WERI-Rb-1 (cell line): ENCODE measurements around the gene STPG4.

Experiments
- DNase-seq: peaks from one replicate; pipeline ENCODE4 v3.0.0-alpha.2; 2020
- H3K27ac ChIP-seq: fragments of 250-450 bp; sonication (Bioruptor Pico); 2 replicates; pipeline ENCODE4 v1.5.1; 2020; ENCODE audit warnings: mild to moderate bottlenecking, moderate library complexity
- H3K27me3 ChIP-seq: fragments of 250-450 bp; sonication (Bioruptor Pico); 2 replicates; pipeline ENCODE4 v1.5.1; 2021; ENCODE audit warnings: mild to moderate bottlenecking, low read depth, moderate library complexity; ENCODE audit not compliant: insufficient read depth, severe bottlenecking
- H3K36me3 ChIP-seq: fragments of 250-450 bp; sonication (Bioruptor Pico); 2 replicates; pipeline ENCODE4 v1.5.1; 2020; ENCODE audit warnings: mild to moderate bottlenecking, moderate library complexity
- H3K4me3 ChIP-seq: 2 replicates; pipeline ENCODE4 v1.5.1; 2011; ENCODE audit warnings: low read depth, mild to moderate bottlenecking, control low read depth, low read length
- H3K9me3 ChIP-seq: fragments of 250-450 bp; sonication (Bioruptor Pico); 2 replicates; pipeline ENCODE4 v1.5.1; 2021; ENCODE audit warnings: mild to moderate bottlenecking, moderate library complexity; ENCODE audit not compliant: severe bottlenecking
- TF ChIP-seq, protein P1 (sequence below): IDR thresholded peaks from 2 replicates; pipeline ENCODE4 v1.5.1; 2011; ENCODE audit warnings: low read depth, mild to moderate bottlenecking, control low read depth, inconsistent platforms, low read length

The STPG4 gene

DNA sequence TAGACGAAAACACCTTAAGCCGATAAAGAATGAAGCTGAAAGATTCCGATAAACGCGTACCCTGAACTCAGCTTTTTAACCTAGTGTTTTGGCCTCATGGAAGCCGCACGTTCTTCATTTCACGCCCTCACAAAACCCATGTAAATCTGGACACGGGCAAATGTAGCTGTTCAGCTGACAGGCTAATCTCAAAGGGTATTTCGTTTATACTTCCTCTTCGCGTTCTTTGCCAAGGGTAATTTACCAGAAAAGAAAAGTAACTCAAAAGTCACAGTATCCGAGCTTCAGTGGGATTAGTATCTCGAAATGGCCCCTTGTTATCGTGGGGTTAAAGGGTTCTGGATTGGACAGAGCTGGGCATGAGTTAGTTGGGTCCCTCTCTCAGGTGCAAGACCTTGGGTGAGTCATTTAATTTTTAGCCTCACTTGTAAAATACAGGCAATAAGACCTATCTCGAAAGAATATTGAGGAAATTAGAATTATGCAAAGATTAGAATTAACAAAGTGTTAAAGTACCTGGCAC is 22.0 kb upstream of the STPG4 start:
- no peak for DNase-seq

DNA sequence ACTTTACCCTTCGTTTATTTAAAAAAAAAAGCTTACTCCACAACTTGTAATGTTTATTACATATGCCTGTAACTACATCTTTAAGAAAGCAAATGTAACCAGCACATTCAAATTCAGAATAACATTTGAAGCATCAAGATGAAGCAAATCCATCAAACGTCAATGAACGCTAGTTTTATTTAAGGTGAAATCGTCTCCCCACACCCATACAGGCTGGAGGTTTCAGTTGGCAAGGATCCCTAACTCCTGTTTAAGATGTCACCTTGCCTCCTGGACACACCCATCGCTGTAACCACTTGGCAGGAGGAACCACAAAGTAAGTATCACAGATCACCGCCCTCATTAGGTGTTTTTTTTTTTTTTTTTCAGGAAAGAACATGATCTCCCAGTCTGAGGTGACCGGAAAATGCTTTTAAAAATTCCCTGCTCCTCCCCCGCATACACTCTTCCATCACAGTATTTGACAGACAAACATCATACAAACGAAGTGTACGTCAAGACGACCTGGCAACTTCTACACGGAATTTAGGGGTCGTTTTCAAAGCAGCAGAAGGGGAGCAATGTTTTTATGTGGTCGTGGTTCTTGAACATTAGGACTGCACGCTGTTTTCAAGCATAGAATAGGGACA is 19.7 kb upstream of the STPG4 start:
- TF ChIP-seq, protein P1, sequence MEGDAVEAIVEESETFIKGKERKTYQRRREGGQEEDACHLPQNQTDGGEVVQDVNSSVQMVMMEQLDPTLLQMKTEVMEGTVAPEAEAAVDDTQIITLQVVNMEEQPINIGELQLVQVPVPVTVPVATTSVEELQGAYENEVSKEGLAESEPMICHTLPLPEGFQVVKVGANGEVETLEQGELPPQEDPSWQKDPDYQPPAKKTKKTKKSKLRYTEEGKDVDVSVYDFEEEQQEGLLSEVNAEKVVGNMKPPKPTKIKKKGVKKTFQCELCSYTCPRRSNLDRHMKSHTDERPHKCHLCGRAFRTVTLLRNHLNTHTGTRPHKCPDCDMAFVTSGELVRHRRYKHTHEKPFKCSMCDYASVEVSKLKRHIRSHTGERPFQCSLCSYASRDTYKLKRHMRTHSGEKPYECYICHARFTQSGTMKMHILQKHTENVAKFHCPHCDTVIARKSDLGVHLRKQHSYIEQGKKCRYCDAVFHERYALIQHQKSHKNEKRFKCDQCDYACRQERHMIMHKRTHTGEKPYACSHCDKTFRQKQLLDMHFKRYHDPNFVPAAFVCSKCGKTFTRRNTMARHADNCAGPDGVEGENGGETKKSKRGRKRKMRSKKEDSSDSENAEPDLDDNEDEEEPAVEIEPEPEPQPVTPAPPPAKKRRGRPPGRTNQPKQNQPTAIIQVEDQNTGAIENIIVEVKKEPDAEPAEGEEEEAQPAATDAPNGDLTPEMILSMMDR: no peak
- H3K9me3 ChIP-seq: no peaks in the 10 kb centered on the region
- peak overlapping the region; percentile 100 for H3K27ac ChIP-seq
- no peak for DNase-seq
- peaks cover 56% of the 10 kb centered on the region for H3K36me3 ChIP-seq
- H3K4me3 ChIP-seq: peak overlapping the region; percentile 100
- no peaks in the 10 kb centered on the region for H3K27me3 ChIP-seq

More for the DNA sequence above, 22.0 kb upstream of the STPG4 start:
- Histone ChIP-seq H3K9me3 (no peaks in the 10 kb centered on the region), H3K27me3 (no peaks in the 10 kb centered on the region), H3K36me3 (peaks cover 35% of the 10 kb centered on the region), H3K4me3 (peak overlapping the region; percentile 100), H3K27ac (peak overlapping the region; percentile 100)
- TF ChIP-seq, protein P1: no peak

GRCh38 chr2:47173986-47174732 is 19.1 kb upstream of the STPG4 start:
- H3K36me3 ChIP-seq: peaks cover 62% of the 10 kb centered on the region
- peak overlapping the region; percentile 100 for H3K4me3 ChIP-seq
- no peak for DNase-seq
- peak overlapping the region; percentile 100 for H3K27ac ChIP-seq
- no peaks in the 10 kb centered on the region for H3K27me3 ChIP-seq
- TF ChIP-seq, protein P1: no peak
- no peaks in the 10 kb centered on the region for H3K9me3 ChIP-seq

DNA sequence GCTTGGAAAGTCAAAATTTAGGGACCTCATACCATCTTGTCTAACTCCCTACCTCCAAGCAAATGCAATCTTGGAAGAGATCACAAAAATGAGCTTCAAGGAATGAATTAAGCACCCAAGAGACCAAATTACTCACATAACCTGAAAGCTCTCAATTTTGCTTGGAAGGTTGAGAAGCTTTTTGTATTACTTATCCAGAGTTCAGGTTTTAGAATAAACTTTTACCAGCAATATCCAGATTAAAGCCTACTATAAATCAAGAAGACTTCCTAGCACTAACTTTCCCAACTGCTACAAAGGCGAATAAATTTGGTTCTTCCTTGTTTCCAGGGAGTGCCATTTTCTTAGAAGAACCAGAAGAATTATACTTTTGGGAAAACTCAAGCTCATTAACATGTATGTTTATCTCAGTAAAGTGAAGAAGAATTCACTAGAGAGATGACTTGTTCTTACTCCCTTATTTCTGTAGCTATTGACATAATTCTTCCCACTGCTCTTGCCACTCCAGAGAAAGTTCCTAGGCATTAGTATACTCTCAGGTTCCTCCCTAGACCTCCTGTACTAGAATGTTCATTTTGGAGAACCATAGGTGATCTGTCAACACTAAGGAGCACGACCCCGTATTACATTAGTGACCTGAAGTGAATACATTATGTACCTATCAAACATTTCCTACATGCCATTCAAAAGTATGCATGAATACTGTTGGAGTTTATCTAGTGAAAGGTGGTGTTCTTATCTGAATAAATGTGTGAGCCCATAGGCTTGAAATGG is 18.0 kb upstream of the STPG4 start:
- Histone ChIP-seq H3K9me3 (no peaks in the 10 kb centered on the region), H3K27me3 (no peaks in the 10 kb centered on the region), H3K4me3 (peak overlapping the region; percentile 7), H3K36me3 (peaks cover 73% of the 10 kb centered on the region), H3K27ac (no peak overlapping the region)
- TF ChIP-seq, protein P1: no peak
- no peak for DNase-seq

GRCh38 chr2:47172156-47172921 is 17.2 kb upstream of the STPG4 start:
- H3K27me3 ChIP-seq: no peaks in the 10 kb centered on the region
- no peak overlapping the region for H3K4me3 ChIP-seq
- no peak overlapping the region for H3K27ac ChIP-seq
- DNase-seq: no peak
- TF ChIP-seq, protein P1: no peak
- peaks cover 78% of the 10 kb centered on the region for H3K36me3 ChIP-seq
- no peaks in the 10 kb centered on the region for H3K9me3 ChIP-seq
